Gastroesophageal sphincter (tissue), 3 donors: ENCODE results near the gene TMEM174.

Experiments
- EP300 ChIP-seq: sonication (generic); formaldehyde crosslinking; IDR thresholded peaks from one replicate; pipeline ENCODE4 v1.6.1; 2017; ENCODE audit warnings: antibody characterized with exemption, mild to moderate bottlenecking
- POLR2A ChIP-seq, 2 donors: fragments of 450-650 bp; IDR thresholded peaks; one replicate each; pipeline ENCODE4 v1.6.1; 2017; ENCODE audit warnings: antibody characterized with exemption in 2 of 2, mild to moderate bottlenecking in 2 of 2, moderate library complexity in 1 of 2
- TF ChIP-seq, protein P1 (sequence below), 4 experiments: fragments of 200-600 bp in 2 of 4; fragments of 450-650 bp in 2 of 4; sonication (generic) in 1 of 4; IDR thresholded peaks; one replicate each; pipeline ENCODE4 v1.5.1; 2017 to 2019; ENCODE audit warnings: antibody characterized with exemption in 4 of 4, mild to moderate bottlenecking in 2 of 4, moderate library complexity in 2 of 4

- TF ChIP-seq EP300 (no peak), POLR2A (IDR thresholded peaks at IDR 0.05) (no peak)
- TF ChIP-seq, protein P1, sequence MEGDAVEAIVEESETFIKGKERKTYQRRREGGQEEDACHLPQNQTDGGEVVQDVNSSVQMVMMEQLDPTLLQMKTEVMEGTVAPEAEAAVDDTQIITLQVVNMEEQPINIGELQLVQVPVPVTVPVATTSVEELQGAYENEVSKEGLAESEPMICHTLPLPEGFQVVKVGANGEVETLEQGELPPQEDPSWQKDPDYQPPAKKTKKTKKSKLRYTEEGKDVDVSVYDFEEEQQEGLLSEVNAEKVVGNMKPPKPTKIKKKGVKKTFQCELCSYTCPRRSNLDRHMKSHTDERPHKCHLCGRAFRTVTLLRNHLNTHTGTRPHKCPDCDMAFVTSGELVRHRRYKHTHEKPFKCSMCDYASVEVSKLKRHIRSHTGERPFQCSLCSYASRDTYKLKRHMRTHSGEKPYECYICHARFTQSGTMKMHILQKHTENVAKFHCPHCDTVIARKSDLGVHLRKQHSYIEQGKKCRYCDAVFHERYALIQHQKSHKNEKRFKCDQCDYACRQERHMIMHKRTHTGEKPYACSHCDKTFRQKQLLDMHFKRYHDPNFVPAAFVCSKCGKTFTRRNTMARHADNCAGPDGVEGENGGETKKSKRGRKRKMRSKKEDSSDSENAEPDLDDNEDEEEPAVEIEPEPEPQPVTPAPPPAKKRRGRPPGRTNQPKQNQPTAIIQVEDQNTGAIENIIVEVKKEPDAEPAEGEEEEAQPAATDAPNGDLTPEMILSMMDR (IDR thresholded peaks at IDR 0.05), result no peak
Measured at GRCh38 chr5:73130811-73131210, 42.2 kb upstream of the TMEM174 start.
